Mesothelial cell of epicardium (in vitro differentiated cells): ENCODE data around the gene FAM168A. TPM values are rescaled to one million over a fixed set of nuclear protein-coding genes. Genes with fewer than 3 reads are reported as not detected.
A peak's percentile ranks its signal among the peaks of the same experiment; 100 is the strongest.

Experiments used
- DNase-seq, 2 experiments: peaks; one replicate each; pipeline ENCODE4 v3.0.0; 2021; ENCODE audit warnings: low spot score in 2 of 2; ENCODE audit not compliant: unreplicated experiment in 2 of 2
- H3K27ac Mint-ChIP-seq: 2 replicates; pipeline ENCODE4 v1.8.0; 2021; ENCODE audit warnings: mixed read lengths
- H3K27me3 Mint-ChIP-seq: 2 replicates; pipeline ENCODE4 v1.8.0; 2021; ENCODE audit warnings: low read depth, mixed read lengths
- H3K36me3 Mint-ChIP-seq: 2 replicates; pipeline ENCODE4 v1.8.0; 2021; ENCODE audit warnings: mixed read lengths
- H3K4me1 Mint-ChIP-seq: 2 replicates; pipeline ENCODE4 v1.8.0; 2021; ENCODE audit warnings: mixed read lengths
- H3K4me3 Mint-ChIP-seq: 2 replicates; pipeline ENCODE4 v1.8.0; 2021; ENCODE audit warnings: mild to moderate bottlenecking, moderate library complexity, mixed read lengths
- H3K9me3 Mint-ChIP-seq: 2 replicates; pipeline ENCODE4 v1.8.0; 2021; ENCODE audit warnings: mixed read lengths
- total RNA-seq: library from RNA; stranded (reverse); gene quantifications from 3 replicates; pipeline ENCODE4 v1.2.1, GENCODE V29; 2021
- TF ChIP-seq, protein P1 (sequence below): fragments of 200-600 bp; sonication (generic); IDR thresholded peaks from one replicate; pipeline ENCODE4 v1.5.0; 2021; ENCODE audit warnings: antibody characterized with exemption; ENCODE audit not compliant: unreplicated experiment

The FAM168A gene
- total RNA-seq, 1 donor from 2014 or later, result 61.8 TPM

DNA sequence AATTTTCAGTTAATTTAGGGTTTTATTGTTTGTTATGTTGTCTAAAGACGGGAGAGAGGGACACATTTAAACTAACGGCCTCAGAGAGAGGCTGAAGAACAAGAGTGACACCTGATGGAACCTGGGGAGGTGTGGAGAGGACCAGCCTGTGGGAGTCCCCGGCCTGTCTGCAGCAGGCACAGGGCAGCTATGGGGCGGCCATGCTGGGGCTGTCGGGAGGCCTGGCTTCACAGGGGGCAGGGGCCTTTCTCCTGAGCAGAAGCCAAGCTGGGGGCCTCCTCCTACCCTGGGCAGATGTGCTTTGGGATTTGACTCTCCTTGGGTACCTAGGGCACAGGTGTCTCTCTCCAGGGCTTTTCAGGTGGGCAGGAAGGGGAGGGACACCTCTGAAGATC, 199.8 kb downstream of the FAM168A start:
- H3K27me3 Mint-ChIP-seq, result no peaks in the 10 kb centered on the region
- no peaks in the 10 kb centered on the region for H3K4me1 Mint-ChIP-seq
- TF ChIP-seq, protein P1, sequence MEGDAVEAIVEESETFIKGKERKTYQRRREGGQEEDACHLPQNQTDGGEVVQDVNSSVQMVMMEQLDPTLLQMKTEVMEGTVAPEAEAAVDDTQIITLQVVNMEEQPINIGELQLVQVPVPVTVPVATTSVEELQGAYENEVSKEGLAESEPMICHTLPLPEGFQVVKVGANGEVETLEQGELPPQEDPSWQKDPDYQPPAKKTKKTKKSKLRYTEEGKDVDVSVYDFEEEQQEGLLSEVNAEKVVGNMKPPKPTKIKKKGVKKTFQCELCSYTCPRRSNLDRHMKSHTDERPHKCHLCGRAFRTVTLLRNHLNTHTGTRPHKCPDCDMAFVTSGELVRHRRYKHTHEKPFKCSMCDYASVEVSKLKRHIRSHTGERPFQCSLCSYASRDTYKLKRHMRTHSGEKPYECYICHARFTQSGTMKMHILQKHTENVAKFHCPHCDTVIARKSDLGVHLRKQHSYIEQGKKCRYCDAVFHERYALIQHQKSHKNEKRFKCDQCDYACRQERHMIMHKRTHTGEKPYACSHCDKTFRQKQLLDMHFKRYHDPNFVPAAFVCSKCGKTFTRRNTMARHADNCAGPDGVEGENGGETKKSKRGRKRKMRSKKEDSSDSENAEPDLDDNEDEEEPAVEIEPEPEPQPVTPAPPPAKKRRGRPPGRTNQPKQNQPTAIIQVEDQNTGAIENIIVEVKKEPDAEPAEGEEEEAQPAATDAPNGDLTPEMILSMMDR, result no peak
- no peak for DNase-seq
- no peak overlapping the region for H3K27ac Mint-ChIP-seq
- no peaks in the 10 kb centered on the region for H3K9me3 Mint-ChIP-seq
- H3K36me3 Mint-ChIP-seq, result no peaks in the 10 kb centered on the region
- H3K4me3 Mint-ChIP-seq, result no peak overlapping the region

DNA sequence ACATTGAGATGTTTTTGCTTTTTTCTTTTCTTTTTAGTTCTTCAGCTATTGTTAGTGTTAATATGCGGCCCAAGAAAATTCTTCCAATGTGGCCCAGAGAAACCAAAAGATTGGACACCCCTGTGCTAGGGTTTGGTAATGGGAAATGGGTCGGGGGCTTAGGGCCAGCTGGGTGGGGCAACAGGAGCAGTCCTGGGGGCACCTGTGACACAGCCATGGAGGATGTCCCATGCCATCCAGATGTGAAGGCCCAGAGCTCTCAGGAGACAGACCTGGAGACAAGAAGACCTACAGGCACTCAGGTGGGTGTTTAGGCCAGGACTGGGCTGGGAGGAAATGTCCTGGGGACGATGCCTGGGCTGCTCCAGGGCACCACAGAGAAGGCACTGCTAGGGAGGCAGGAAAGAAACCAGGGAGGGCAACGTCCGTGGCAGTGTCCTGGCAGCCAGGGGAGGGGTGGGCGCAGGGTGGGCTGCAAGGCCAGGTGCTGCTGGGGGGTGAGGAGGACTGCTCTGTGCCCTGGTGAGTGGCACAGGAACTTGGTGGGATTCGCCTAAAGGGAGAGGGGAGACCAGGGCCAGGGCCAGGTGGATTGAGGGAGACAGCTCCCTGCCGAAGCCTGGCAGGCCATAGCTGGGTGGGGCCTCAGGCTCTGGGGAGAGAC, 200.3 kb downstream of the FAM168A start:
- Mint-ChIP-seq H3K4me1 (no peaks in the 10 kb centered on the region), H3K9me3 (no peaks in the 10 kb centered on the region), H3K27ac (no peak overlapping the region), H3K27me3 (no peaks in the 10 kb centered on the region), H3K36me3 (no peaks in the 10 kb centered on the region), H3K4me3 (no peak overlapping the region)
- TF ChIP-seq, protein P1, result no peak
- no peak for DNase-seq

DNA sequence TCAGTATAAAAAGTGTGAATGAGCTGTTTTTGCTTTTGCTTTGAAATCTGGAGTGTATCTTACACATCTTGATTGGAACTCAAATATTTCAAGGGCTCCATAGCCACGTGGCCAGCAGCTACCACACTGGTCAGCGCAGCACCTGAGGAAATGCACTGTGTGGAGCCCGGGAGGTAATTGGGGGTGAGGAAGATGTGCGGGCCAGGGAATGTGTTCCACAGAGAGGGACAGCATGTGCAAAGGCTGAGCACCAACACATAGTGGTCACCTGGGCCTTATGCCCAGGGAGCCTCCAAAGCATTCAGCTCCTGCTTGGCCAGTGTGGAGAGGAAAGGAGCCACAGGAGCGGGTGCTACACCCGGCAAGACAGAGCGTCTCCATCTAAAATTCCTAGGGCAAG, 200.9 kb downstream of the FAM168A start:
- Mint-ChIP-seq H3K27ac (no peak overlapping the region), H3K9me3 (no peaks in the 10 kb centered on the region), H3K36me3 (no peaks in the 10 kb centered on the region), H3K4me1 (no peaks in the 10 kb centered on the region), H3K27me3 (no peaks in the 10 kb centered on the region), H3K4me3 (no peak overlapping the region)
- DNase-seq, result no peak
- TF ChIP-seq, protein P1, result no peak

GRCh38 chr11:73396251-73396930, 201.5 kb downstream of the FAM168A start:
- no peaks in the 10 kb centered on the region for H3K9me3 Mint-ChIP-seq
- TF ChIP-seq, protein P1, result no peak
- H3K27ac Mint-ChIP-seq, result peak overlapping the region; percentile 17
- no peaks in the 10 kb centered on the region for H3K4me1 Mint-ChIP-seq
- H3K4me3 Mint-ChIP-seq, result no peak overlapping the region
- H3K27me3 Mint-ChIP-seq, result no peaks in the 10 kb centered on the region
- H3K36me3 Mint-ChIP-seq, result no peaks in the 10 kb centered on the region
- no peak for DNase-seq

GRCh38 chr11:73395297-73396208, 202.4 kb downstream of the FAM168A start:
- DNase-seq, result no peak
- Mint-ChIP-seq H3K4me3 (no peak overlapping the region), H3K27me3 (no peaks in the 10 kb centered on the region), H3K27ac (peak overlapping the region; percentile 8), H3K9me3 (no peaks in the 10 kb centered on the region), H3K4me1 (no peaks in the 10 kb centered on the region), H3K36me3 (no peaks in the 10 kb centered on the region)
- TF ChIP-seq, protein P1, result no peak
